ENCODE results near the gene PNLIPRP3.
A peak's percentile ranks its signal among the peaks of the same experiment; 100 is the strongest.

Gene PNLIPRP3

DNA sequence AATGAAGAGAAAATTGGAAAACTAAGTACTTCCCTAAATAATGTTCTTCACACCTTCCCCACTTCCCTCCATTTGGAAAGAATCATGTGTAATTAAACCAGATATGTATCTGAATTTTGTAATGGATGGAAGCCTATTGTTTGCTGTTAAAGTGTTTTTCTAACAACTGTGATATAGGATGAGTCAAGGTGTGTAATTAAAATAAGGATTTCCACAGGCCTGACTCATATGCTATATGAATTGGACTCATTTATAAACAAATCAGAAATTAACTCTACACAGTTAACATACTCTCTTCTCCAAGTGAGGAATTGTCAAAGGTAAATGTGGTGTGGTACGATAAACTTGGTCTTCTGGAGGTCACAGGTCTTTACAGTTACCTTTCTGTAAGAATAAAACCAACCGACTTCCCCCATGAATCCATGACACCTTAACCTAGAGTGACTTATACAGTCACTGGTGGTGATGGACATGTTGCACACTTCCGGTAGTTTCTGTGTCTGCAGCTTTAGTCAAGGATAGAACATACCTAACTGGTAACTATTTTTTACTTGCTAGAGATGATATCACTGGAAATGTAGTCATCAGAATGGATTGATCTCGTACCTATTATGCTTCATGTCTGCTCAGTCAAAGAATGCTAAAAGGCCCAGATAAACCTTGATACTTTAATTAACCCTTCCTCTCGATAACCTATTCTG, 12.8 kb downstream of the PNLIPRP3 start:
- intact Hi-C loops (cut with DNase I): no loop called here
- no peak for DNase-seq

DNA sequence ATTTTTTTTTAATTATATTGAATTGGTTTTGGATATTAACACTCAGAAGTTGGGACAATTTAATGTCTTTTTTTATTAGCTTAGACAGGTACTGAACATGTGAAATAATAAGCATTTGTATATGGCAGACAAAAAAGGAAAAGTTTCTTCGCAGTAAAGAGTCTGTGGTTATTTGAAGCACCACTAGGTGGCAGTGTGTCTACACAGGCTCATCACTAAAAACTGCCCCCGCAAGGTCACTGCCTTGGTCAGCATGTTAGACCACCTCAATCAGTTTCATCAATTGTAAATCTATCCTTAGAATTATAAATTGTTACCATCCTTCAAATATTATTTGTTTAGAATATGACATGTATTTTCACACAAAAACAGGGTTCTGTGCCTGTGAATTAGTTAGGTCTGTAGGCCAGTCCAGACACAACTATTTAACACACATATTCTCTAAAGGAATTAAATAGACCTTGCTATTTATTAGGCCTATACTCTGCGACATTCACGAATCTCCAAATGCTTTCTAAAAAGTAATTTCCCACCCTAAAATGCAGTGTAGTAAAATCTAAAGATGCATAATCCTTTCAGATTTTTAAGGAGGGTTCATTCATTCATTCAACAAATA, 17.0 kb downstream of the PNLIPRP3 start:
- peak in 20 of 42 donors; percentile 0 to 65 (median 24) for DNase-seq
- intact Hi-C loops (cut with DNase I): no loop called here

DNA sequence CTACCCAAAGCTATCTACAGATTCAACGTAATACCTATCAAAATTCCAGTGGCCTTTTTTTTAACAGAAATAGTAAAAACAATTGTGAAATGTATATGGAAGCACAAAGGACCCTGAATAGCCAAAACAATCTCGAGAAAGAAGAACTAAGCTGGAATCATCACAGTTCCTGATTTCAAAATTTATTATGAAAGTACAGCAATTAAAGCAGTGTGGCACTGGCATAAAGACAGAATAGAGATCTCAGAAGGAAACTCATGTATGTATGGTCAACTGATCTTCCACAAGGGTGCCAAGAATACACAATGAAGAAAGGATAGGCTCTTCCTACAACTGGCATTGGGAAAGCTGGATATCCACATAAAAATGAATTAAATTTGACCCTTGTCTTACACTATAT, 23.2 kb downstream of the PNLIPRP3 start:
- DNase-seq: no peak
- intact Hi-C loops (cut with DNase I): no loop called here

DNA sequence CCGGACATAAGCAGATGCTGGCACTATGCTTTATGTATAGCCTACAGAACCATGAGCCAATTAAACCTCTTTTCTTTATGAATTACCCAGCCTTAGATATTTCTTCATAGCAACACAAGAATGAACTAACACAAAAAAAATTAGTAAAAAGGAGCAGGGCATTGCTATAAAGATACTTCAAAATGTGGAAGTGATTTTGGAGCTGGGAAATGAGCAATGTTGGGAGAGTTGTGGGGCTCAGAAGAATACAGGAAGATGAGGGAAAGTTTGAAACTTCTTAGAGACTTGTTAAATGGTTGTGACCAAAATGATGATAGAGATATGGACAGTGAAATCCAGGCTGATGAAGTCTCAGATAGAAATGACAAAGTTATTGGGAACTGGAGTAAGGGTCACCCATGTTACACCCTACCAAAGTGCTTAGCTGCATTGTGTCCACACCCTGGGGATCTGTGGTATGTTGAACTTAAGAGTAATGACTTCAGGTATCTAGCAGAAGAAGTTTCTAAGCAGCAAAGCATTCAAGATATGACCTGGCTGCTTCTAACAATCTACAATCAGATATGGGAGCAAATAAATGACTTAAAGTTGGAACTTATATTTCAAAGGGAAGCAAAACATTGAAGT, 24.2 kb downstream of the PNLIPRP3 start:
- intact Hi-C loops (cut with DNase I): no loop called here
- DNase-seq: no peak

DNA sequence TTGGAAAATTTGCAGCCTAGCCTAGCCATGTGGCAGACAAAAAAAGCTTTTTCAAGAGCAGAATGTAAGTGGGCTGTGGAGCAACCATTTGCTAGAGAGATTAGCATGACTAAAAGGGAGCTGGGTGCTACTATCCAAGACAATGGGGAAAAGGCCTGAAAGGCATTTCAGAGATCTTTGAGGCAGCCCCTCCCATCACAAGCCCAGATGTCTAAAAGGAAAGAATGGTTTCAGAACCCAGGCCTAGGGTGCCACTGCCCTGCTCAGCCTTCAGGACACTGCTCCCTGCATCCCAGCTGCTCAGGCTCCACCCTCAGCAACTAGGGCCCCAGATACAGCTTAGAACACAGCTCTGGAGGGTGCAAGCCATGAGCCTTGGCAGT, 24.7 kb downstream of the PNLIPRP3 start:
- no peak for DNase-seq
- intact Hi-C loops (cut with DNase I): no loop called here

DNA sequence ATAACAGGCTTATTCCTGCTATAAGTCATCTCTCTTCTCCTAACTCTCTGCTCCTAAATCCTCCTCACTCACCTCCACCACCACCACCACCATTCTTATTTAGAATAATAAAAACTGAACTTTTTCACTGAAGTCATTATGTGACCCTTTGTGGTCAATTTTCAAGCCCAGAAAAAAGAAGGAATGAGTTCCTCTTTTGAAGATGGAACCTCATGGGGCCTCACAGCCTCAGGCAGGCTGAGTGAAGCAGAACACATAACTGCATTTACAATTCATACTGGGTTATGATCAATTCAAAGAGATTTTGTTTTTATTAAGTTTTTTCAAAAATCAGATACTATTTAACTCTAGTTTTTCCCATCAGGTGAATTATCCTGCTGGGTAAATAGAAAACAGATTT, 29.8 kb downstream of the PNLIPRP3 start:
- DNase-seq: no peak
- intact Hi-C loops (cut with DNase I): no loop called here

DNA sequence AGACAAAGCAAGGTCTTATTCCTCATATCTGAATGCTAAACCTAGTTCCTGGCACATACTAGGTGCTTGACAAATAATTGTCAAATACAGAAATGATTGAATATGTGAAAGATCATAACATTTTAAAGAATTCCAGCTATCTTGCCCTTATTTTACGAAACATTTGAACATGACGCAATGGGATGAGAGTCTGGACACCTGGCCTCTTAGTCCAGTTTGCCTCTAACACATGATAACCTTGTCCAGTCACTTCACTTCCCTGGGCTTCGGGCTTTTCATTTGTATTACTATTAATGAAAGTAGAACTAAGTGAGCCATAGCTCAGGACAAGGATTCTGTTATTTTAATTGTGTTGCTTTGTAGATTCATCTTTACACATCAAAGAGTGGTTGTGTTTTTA, 32.6 kb downstream of the PNLIPRP3 start:
- intact Hi-C loops (cut with DNase I): no loop called here
- DNase-seq: no peak

DNA sequence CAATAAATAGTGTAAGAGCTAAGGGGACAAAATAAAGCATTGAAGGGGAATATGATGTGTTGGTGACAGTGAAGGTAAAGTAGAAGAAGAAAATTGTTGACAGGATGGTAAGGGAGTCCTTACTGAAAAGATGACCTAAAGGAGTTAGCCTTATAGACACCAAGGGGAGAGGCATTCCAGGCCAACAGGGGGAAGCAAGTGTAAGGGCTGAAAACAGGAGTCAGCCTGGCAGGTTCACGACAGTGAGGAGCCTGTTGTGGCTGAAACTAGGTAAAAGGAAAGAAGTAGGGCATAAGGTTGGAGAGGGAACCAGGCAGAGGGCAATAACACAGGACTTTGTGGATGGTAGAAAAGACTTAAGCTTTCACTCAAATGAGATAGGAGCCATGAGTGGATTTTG, 34.0 kb downstream of the PNLIPRP3 start:
- no peak for DNase-seq
- intact Hi-C loops (cut with DNase I): no loop called here

DNA sequence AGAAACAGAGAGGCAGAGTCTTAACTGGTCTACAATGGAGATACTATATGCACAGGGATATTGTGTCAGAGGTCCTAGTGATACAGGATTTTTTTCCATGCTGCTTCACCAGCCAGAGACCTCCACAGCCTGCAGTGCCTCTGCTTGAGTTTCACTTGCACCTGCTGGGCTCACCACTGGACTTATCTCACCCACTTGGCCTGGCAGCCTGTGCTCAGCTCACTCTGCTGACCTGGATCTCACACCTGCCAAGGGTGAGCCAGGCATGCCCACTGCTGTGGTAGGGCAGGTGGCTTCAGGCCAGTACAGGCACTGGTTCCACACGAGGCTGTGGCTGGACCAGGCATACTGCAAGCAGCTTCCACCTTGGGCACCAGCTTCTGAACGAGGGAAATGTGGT, 36.6 kb downstream of the PNLIPRP3 start:
- DNase-seq: no peak
- intact Hi-C loops (cut with DNase I): no loop called here

DNA sequence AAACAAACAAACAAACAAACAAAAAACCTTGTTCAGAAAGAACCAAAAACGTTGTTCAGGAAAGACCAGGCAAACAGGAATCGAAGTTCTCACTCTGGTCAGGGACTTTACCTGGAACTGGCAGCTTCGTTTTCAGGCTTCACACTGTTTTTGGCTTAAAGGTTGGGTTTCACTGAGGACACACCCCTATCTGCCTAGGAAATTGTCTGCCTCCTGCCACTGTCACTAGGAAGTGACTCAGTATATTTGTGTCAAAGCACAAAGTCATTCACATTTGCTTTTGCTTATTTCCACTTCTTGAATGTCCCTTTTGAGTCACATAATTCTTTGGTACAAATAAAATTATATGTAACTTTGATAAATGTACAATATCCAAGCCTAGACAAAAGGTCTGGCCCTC, 37.9 kb downstream of the PNLIPRP3 start:
- intact Hi-C loops (cut with DNase I): no loop called here
- no peak for DNase-seq

DNA sequence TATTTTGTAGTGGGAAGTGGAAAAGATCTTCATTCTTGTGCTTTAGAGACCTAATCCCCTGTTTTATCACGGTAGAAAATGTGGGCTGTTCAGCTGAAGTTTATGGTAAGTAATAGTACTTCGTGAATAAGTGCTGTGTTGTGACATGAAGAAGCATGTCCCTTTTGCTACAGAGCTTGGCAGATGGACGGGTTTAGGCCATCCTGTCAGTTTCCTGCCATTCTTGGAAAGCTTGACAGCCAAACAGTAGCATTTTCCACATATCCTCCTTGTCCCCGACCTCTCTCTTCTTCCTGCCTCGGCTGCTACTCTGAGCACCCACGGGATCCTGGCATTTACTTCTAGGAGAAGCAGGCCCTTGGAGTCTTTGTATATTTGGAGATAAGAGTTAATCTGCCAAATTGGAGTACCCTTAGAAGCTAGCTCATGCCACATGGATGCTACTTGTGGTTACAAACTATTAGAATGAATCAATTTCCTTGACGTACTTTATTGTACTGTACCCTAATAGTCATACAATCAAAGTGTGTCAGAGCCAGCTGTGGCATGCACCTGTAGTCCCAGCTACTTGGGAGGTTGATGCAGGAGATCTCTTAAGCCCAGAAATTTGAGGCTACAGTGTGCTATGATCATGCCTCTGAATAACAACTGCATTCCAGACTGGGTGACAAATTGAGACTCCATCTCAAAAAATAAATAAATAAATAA, 39.2 kb downstream of the PNLIPRP3 start:
- intact Hi-C loops (cut with DNase I): no loop called here
- DNase-seq: no peak

DNA sequence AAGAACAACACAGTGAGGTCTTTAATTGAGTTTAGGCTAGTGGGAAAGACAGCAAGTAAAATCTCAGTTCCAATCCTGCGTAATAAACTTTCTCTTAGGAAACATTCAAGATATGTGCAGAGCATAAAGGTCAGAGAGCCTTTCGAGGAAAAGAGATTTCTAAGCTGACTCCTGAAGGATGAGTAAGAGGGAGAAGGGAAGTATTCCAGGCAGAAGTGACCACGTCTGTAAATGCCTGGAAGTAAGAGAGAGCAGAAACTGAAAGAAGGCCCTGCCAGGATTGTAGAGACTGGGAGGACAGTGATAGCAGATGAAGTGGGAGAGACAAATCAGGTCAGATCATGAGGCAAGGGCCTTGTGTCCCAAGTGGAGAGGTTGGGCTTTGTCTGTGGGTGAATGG, 41.8 kb downstream of the PNLIPRP3 start:
- no peak for DNase-seq
- intact Hi-C loops (cut with DNase I): no loop called here

DNA sequence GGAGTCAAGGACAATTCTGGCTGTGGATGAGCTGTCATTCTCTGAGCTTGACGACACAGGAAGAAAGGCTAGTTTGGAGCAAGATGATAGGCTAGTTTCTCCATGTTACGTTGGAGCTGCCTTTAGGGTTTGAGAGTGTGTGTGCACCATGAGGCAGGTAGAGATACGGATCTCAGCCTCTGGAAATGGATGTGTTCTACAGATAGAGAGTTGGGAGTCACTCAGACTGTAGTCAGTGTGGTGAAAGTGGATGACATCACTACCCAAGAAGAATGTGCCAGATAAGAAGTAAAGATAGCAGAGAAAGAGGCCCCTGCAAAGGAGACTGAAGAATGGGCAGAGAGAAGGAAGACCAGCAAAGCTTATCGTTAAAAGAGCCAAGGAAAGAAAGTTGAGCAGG, 42.4 kb downstream of the PNLIPRP3 start:
- intact Hi-C loops (cut with DNase I): no loop called here
- DNase-seq: no peak

DNA sequence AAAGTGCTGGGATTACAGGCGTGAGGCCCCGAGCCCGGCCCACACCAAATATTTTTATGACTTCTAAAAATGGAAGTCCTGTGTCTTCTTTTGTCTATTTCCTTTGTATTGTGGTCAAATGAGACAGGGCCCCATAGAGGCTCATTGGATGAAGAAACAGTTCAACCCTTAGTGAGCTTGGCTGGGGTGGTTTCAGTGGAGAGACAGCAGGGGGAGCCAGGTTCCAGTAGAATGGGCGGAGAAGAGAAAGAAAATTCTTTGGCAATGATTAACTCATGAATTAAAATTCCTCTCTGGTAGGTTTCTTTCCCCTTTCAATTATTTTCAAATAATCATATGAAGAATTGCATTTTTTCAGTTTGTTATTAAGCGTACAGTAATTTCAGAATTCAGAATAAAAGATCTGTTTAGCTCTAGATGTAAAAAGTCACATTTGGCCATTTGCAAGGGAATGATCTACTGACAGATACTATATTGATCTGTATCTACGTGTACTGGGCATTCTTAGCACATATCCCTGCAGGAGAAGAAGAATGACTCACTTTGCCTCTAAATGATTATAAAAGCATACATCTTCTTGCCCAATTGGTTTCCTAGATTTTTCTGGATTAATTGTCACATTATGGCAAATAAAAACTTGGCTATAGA, 43.2 kb downstream of the PNLIPRP3 start:
- intact Hi-C loops (cut with DNase I): no loop called here
- DNase-seq: peak in 1 of 42 donors; percentile 14

DNA sequence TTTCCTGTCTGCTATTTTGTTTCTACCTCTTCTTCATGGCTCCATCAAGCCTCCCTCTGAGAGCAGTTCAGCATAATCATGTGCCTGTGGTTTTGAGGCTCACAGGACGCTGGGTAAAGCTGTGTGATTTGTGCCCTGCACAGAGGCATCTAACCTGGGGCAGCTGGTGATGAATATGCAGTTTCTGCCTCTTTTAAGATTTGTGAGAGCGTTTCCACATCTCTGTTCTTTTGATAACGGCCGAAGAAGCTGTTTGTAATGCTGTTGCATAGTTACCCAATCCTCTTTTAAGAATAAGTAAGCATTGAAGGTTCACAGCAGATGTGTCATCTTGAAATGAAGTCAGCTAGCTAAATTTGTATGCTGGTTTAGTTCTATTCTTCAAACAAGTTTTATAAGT, 45.2 kb downstream of the PNLIPRP3 start:
- DNase-seq: no peak
- intact Hi-C loops (cut with DNase I): no loop called here

DNA sequence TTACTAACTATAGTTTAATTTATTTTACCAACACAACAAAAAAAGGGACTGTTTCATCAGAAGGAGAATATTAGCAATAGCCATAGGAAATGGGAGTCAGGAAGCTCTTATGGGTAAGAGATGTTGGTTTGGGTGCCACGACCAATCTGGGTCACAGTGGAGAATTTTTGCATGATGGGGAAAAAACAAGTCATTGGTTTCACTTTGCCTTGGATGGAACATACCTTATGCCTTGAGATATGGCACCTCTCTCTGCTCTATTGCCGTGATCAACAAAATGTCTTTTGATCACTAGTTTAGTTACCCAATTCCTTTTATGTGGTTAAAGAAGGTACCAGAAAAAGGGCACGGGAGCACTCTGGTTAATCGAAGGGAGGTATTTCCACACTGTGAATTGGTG, 48.2 kb downstream of the PNLIPRP3 start:
- intact Hi-C loops (cut with DNase I): no loop called here
- no peak for DNase-seq

DNA sequence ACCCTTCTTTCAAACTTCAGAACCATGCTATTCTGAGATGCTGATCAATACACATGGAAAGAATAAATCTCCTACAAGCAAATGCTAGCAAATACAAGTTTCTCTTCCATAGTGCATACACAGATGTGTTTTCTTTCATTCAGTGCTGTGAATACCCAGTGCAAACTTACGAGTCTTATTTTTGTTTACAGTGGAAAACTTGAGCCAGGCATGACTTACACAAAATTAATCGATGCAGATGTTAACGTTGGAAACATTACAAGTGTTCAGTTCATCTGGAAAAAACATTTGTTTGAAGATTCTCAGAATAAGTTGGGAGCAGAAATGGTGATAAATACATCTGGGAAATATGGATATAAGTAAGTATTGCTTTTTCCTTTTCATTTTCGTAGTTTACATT, 48.8 kb downstream of the PNLIPRP3 start:
- intact Hi-C loops (cut with DNase I): no loop called here
- no peak for DNase-seq

DNA sequence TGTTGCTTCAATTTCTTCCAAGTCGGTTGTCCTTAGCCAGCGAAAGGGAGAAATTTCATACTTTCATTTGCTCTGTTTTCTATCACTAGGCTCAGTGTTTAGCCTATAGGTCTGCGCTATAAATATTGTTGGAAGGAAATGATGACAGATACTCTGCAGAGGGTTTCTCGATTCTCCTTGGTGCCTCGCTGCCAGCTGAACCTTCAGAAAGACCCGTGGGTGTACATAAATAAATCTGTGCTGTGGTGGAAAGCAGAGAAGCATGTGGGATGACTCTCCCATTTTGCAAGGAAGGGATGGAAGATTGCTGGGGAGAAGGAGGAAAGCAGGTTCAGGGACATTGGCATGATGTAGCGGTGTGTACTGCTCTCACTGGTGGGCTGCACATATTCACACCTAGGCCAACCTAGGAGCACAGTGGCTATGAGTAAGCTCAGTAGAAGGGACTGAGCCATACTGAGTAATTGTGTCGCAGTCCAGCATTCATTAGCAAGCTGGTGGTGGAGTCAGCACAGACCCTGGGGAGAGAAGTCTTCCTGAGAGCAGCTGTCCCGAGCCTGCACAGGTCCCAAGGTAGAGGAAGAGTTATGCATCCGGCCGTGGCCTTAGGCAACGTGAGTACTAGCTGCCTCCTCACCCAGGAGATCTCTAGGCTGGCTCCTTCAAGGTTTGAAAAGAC, 50.5 kb downstream of the PNLIPRP3 start:
- intact Hi-C loops (cut with DNase I): no loop called here
- DNase-seq: no peak

DNA sequence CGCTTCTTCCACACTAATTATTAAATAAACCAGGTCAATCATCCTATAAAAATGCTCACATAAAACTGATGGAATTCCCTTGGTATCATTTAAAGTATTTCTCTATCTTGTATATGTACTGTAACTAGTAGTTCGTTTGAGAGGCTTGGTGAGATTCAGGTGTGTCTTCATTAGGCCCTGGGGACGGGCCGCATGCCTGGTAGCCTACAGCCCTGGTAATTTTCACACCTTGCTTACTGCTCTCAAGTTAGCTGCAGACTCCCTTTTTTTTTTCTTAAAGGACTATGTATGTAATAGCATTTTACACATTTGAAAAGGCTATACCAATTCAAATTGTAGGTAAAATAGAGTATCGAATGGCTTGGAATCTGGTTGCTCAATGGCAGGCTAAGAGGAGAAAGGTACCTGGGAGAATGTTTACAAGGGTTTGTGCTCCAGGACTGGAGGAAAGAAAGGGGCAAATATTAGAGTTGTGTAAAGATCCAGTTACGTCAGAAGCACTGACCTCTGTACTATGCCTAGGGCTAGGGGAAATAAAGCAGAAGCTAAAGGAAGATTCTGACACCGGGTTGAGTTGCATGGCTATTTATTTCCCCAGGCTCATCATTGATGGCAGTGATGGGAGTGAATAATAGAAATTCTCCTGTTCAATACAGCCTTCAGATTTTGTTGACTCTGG, 59.3 kb downstream of the PNLIPRP3 start:
- intact Hi-C loops (cut with DNase I): no loop called here
- DNase-seq: no peak

Measured in head of caudate nucleus (tissue), 42 donors.